GM19438 (cell line): ENCODE measurements around the gene PTPRB.
"Not testable (repeated sequence)": the region's sequence is repeated elsewhere in the genome, so short reads cannot be mapped to it uniquely, and the experiment has no call there.

Experiments used
- ATAC-seq: cut with Tn5 transposase; IDR thresholded peaks from one replicate; pipeline ENCODE4 v1.9.1; 2021; ENCODE audit warnings: low read depth; ENCODE audit not compliant: unreplicated experiment

The PTPRB gene

DNA sequence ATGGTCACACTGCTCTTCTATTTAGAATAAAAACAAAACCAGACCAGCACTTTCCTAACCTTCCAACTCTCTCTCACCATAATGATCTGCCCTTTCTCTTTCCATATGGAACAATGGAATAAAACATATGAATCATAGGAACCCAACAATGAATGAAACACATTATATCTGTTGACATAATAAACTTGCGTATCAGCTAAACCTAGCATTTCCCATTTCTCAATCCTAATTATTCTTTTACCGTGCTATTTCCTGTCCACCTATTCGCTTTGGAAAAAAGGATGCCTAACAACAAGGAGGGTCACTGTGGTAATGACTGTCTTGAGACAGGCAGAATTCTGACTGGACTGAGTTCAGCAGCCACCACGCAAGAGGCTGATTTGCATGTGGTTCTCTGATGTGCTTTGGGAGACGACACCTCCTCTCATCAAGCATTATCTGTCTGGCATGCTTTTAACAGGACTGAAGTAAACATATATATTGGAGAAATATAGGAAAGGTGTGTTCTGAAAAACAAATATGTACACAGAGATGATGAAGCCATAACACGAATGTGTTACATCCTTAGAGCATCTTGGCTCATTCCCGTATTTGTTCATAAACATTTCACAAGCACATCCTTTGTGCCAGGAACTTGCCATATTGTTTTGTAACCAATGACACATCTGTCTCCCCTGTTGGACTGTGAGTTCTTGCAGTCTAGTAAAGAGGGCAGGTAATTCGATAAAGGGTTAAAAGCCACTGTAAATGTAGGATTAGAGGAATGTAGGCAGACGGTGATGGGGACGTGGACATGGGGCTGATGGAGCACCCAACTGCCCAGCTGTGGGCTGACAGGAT lies 87.7 kb downstream of the PTPRB start:
- no peak for ATAC-seq

DNA sequence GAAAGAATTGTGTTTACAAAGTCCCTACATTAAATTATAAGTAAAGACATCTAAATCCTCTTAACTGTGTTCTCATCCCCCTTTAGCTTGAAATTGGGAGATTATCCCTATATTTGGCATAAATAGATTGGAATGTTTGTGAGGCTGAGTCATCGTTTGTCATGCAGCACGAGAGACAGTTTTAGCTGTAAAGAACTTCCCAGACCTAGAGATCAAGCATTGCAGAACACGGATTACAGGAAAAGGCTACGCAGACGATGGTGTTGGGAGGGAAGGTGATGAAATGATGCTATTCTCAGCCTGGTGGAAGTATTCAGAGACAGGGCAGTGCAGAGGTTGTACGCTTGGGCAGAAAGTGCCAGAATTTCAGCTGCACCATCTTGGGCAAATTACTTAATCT lies 93.8 kb downstream of the PTPRB start:
- ATAC-seq, result no peak

DNA sequence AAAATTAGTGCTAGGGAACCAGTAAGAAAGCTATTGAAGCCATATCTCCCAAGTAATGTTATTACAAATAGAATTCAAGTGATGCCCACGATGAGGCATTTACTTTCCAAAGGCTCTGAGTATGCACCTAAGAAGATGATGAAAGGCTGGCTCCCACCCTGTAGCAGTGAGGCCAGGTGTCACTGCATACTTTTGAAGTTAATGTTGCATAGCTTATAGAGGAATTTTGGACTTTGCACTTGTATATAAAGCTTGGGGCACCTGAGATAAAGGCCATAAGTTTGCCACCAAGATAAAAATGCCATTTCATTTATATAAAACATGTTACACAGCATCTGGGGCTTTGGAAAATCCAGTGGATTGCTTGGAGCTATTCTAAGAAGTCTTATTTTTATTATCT lies 96.2 kb downstream of the PTPRB start:
- ATAC-seq, result no peak

DNA sequence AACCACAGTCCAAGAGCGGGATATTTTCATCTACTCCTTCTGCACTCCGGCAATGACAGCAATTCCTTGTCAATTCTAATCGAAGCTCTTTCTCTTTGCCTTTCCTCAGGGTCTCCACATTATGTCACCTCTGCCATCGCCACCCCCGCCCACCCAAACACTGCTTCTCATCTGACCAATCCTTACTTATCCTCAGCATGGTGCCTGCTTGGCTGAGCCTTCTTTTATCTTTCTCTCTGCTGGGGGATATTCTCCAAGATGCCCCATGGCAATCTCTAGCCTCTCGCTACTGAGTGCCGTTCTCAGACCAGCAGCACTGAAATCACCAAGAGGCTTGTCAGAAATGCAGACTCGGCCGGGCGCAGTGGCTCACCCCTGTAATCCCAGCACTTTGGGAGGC lies 100.6 kb downstream of the PTPRB start:
- ATAC-seq, result no peak

DNA sequence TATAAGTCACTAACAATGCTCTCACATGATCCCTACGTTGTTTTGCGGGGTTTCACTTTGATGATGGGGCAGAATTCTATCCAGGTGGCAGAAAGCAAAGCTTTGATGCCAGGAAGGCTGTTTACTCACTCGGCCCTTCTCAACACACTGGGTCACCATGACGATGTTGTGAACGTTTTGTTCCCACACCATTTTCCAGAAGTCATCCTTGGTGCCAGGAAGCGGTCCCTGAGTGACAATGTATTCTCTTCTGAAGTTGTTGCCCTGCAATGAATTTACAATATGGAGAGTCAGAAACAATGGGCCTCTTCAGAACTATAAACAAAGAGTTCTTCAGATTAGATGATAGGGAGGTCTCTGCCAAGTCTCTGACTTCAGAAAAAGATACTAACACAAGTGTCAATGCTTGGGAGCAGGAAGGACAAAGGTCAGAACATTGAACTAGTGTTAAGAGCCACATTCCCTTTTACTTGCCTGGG lies 101.3 kb downstream of the PTPRB start:
- no peak for ATAC-seq

DNA sequence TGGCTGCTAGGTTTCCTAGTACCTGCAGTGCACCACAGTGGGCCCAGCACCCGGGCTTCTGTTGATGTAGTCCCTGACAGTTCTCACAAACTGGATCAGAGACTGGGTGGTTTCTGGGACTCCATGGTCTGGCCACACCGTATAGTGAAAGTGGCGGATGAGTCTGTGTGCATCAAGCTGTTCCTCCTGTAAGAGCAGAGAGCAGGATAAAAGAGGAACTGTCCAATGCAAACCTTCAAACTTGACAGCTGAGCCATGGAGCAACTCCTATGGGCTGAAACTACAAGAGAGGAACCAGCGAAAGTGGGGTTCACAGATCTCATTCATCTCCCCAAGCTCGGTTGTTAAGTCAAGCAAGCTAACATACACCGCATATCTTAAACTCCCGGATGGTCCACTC lies 102.8 kb downstream of the PTPRB start:
- no peak for ATAC-seq

DNA sequence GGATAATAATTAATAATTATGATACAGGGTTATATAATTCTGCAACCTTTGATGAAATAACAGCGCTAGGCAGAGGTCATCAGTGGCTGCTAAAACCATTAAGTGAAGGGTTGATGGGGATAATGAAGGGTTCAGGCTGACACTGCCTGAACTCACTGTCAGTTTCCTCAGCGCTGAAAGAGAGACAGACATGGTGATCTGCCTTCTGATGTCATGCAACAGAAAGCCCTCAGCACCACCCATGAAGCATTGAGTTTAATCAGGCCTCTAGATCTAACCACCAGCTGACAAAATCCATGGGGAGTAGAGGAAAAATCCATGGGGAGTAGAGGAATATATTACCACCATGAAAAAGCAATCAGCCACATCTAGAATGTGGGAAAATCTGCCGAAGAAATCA lies 107.6 kb downstream of the PTPRB start:
- ATAC-seq, result no peak

DNA sequence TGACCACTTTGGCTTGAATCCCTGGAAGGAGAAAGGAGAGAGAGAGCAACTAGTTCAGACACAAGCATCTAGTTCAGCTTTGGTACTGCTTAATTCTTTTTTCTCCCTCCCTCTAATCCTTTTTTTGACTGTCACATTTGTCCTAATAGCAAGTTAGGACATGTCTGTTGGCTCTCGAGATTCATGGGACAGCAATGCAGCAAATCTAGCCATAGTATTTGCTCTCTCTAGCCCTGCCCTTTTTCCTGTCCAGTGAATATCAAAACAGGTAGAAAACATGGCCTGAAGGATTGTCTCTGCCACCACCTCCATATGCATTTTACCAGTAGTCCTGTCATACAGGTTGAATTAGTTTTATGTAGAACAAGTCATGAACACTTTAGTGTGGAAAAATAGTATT lies 116.4 kb downstream of the PTPRB start:
- ATAC-seq, result no peak

DNA sequence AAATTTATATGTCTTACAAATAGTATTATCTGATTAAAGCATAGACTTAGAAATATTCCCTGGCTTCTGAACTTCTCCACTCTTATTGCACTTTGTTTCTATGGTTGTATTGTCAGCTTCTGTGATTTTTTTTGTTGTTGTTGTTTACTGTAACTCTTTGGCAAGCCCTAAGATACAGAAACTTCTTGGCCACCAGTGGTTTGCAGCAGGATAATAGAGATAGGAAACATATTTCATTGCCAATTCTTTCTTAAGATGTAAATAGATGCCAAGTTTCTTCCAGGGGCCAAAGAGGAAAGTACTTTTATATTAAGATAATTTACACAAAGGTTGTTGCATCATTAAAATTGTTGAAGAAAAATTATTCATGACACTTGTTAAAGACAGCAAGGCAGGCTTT lies 123.8 kb downstream of the PTPRB start:
- no peak for ATAC-seq

DNA sequence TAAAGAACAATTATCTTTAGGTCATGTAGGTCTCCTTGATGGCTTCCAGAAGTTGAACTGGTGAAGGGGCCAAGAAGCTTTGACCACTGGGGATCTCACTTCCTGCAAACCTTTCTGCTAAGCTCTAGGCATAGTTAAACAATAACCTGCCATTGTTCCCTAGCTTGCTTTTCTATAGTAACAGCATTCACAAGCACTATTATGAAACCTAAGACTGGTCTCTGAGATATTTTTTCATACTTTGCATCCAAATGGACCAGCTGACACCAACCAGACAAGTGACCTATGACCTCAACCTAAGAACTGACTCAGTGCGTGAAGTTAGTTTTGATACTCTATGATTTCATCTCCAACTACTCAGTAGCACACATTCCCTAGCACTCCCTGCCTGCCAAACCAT lies 129.1 kb downstream of the PTPRB start:
- no peak for ATAC-seq

DNA sequence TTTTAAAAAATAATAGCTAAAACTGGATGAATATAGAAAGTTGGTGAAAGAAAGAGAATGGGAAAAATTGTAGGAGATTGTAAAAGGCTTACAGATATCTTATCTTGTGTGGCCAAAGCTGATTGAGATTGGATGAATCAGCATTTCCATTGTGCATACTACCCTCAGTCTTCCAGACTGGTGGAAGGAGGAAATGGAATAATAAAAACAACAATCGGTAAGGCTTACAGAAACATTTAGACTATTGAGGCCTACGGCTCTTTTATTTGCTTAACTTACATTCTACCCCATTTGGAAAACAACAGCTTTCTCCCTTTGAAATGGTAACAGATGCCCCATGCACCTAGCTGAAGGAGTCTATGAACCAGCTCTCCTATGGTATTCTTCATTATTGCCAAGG lies 129.8 kb downstream of the PTPRB start:
- no peak for ATAC-seq

DNA sequence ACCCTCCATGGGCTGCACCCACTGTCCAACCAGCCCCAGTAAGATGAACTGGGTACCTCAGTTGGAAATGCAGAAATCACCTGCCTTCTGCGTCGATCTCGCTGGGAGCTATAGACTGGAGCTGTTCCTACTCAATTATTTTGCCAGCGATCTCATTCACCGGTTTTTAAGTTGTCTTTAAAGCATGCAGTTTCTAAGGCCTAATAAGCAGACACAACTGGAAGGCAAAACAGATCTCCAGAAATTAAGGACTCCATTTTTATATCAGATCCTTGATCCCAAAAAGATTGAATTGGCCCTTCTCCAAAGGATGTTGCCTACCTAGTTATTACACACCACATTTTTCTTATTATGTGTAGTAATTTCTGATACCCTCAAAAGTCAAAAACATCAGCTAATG lies 139.7 kb downstream of the PTPRB start:
- no peak for ATAC-seq

DNA sequence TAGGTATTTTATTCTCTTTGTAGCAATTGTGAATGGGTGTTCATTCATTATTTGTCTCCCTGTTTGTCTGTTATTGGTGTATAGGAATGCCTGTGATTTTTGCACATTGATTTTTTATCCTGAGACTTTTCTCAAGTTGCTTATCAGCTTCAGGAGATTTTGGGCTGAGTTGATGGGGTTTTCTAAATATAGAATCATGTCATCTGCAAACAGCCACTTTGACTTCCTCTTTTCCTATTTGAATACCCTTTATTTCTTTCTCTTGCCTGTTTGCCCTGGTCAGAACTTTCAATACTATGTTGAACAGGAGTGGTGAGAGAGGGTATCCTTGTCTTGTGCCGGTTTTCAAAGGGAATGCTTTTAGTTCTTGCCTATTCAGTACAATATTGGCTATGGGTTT lies 144.3 kb downstream of the PTPRB start:
- not testable (repeated sequence) for ATAC-seq

DNA sequence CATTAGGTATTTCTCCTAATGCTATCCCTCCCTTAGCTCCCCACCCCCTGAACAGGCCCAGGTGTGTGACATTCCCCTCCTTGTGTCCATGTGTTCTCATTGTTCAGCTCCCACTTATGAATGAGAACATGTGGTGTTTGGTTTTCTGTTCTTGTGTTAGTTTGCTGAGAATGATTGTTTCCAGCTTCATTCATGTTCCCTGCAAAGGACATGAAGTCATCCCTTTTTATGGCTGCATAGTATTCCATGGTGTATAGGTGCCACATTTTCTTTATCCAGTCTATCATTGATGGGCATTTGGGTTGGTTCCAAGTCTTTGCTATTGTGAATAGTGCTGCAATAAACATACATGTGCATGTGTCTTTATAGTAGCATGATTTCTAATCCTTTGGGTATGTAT lies 146.3 kb downstream of the PTPRB start:
- ATAC-seq, result not testable (repeated sequence)

DNA sequence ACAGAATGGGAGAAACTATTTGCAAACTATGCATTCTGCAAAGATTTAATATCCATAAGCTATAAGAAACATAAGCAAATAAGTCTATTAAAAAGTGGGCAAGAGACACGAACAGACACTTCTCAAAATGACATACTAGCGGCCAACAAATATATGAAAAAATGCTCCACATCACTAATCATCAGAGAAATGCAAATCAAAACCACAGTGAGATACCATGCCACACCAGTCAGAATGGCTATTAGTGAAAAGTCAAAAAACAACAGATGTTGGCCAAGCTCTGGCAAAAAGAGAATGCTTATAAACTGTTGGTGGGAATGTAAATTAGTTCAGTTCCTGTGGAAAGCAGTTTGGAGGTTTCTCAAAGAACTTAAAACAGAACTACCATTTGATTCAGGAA lies 149.8 kb downstream of the PTPRB start:
- ATAC-seq, result no peak

DNA sequence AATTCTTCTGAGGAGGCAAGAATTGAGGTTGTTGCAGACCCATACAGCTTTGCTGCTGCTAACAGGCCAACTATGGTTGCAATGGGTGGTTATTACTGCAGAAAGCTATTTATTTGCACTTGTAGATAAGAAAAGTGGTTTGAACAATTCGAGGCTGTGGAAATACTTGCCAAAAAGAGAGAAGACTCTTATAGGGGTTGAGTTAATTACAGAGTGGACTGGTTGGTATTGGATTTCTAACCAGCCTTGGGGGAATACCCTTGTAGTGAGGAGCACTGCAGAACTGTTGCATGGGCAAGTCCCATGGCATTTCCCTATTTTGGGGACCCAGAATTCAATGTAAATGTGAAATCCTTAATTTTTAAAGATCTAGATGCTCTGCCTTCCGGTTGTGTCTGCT lies 150.6 kb downstream of the PTPRB start:
- no peak for ATAC-seq

DNA sequence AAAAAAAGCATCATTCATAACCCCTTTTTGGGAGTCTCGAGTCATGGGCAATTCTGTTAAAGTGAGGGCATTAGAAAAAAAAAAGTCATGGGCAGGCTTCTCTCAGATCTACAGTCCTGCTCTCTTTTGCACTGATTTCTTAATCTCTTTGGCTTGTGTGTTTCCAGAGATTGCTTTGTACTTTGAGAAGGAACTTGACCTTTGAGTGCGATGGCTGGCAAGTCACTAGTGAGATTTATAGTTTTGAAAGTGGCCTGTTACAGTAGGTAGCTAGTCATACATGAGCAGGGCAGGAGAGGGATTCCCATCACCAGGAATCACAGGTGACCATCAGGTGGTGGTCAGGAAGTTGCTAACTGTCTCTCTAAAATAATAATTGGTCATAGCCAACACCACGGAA lies 151.5 kb downstream of the PTPRB start:
- ATAC-seq, result no peak

DNA sequence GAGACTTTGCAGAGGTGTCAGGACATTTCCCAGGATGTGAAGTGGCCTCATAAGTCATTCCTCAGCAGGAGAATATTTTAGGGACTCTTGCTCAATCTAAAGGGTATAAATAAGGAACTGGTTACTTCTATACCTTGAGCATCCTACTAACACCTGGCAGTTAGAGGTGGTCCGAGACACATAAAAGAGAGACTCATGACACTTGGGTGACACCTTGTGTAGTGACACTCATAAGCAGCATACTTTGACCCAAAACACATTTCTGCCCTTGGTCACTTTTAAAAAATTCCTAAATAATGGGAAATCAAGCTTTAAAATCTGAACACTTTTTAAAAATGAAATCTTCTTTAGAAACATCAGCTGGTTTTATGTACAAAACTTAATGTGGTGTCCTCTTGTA lies 152.8 kb downstream of the PTPRB start:
- ATAC-seq, result no peak

DNA sequence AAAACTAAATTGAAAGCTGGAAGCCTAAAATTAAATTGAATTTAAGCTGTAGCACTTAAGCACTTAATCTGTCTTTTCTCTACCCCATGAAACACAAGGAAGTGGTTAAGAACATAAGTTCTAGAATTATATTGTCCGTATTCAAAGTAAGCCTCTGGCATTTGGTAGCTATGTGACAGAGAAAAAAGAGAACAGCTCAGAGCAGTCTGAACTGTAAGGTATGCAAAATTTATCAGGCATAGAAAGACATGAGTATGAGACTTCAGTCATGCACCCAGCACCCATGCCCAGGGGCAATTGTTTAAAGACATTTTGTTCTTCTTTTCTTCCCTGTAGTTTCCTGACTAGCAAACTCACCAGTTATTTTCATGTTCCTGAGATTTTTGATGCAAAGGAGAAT lies 154.5 kb downstream of the PTPRB start:
- ATAC-seq, result no peak

DNA sequence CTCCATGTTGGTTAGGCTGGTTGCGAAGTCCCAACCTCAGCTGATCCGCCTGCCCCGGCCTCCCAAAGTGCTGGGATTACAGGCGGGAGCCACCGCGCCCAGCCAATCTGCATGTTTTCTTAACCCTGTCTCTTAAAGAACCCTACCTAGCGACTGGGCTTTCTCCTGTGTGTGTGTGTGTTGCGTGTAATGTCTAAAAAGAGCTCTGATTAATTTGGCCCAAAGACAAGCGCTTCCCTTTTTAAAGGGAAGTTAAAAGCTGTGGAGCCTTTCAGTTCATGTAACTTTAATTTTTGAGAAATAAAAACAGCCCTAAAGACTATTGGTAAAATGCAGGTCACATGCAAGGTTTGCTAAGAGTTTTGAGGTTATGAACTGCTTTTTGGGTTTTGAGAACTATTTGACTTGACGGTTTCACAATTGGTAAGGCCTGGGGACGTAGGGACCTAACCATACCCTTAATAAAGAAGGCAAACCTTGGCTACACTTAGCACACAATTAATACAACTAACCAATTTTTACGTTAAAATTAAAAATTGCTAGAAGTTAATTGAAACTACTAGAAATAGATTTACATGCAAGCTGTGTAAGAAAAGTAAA lies 167.9 kb downstream of the PTPRB start:
- no peak for ATAC-seq

DNA sequence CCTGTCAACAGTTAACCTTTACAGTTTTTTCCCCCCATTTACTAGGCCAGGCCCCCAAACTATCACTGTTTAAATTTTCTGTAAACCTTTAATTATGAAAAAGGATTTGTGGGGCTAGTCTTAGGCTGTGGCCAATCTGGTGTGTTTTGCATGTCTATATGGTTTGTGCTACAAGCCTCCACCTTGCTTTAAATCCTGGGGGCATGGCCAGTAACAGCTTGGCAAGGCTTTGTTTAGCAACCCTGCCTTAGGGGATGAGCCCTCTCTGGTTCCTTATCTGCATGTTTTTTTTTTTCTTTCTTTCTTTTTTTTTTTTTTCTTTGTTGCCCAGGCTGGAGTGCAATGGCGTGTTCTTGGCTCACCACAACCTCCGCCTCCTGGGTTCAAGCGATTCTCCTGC lies 168.5 kb downstream of the PTPRB start:
- no peak for ATAC-seq
